Left ventricle myocardium inferior (tissue), 1 donor: ENCODE results near the gene KCND2. TPM values are rescaled to one million over a fixed set of nuclear protein-coding genes. Genes with fewer than 3 reads are reported as not detected.

Source experiments
- DNase-seq: peaks from one replicate; pipeline ENCODE4 v3.0.0-alpha.2; 2020
- H3K27ac ChIP-seq: fragments of 200-600 bp; replicated peaks from 2 replicates; pipeline ENCODE4 v1.8.0; 2021
- H3K27me3 ChIP-seq: fragments of 200-600 bp; 2 replicates; pipeline ENCODE4 v1.8.0; 2021; ENCODE audit warnings: low read depth
- H3K36me3 ChIP-seq: fragments of 200-600 bp; 2 replicates; pipeline ENCODE4 v1.8.0; 2021
- H3K4me1 ChIP-seq: fragments of 200-600 bp; 2 replicates; pipeline ENCODE4 v1.8.0; 2021
- H3K4me3 ChIP-seq: fragments of 200-600 bp; 2 replicates; pipeline ENCODE4 v1.8.0; 2021; ENCODE audit warnings: mild to moderate bottlenecking, moderate library complexity
- H3K9me3 ChIP-seq: fragments of 200-600 bp; replicated peaks from 2 replicates; pipeline ENCODE4 v1.8.0; 2021
- CTCF ChIP-seq: fragments of 200-600 bp; IDR thresholded peaks from 2 replicates; pipeline ENCODE4 v1.8.0; 2021; ENCODE audit warnings: antibody characterized with exemption, mild to moderate bottlenecking, borderline replicate concordance
- intact Hi-C: fragments of 100-400 bp; cut with micrococcal nuclease; formaldehyde crosslinking; loops from one replicate; pipeline ENCODE4 v1.11.0; 2022
- total RNA-seq: library from RNA; stranded (reverse); fragmentation: NEBNext Ultra II Directional; extraction: Animal tissue kit (Norgen Biotek cat#: 25700); gene quantifications from one replicate; pipeline ENCODE4 v1.2.1, GENCODE V29; 2021
- donor health status: DM: no; HTN: yes; CAD: no; lungs with severe emphysema.

KCND2 gene
- total RNA-seq, 1 donor from 2014 or later, result not detected

- Histone ChIP-seq H3K4me1 (peaks cover 55% of the 10 kb centered on the region), H3K36me3 (peaks cover 11% of the 10 kb centered on the region), H3K9me3 (peaks cover 13% of the 10 kb centered on the region), H3K27ac (no peak overlapping the region), H3K4me3 (no peak overlapping the region), H3K27me3 (no peaks in the 10 kb centered on the region)
- no peak for TF ChIP-seq CTCF
- intact Hi-C loops, result loop anchor here (5.0 kb wide), 1 partner anchor 150 kb away; no protein-coding TSS in a partner anchor
- DNase-seq, result no peak
Measured at GRCh38 chr7:120792861-120793130, 519.8 kb downstream of the KCND2 start.

- H3K9me3 ChIP-seq, result peaks cover 15% of the 10 kb centered on the region
- H3K4me3 ChIP-seq, result no peak overlapping the region
- H3K4me1 ChIP-seq, result peaks cover 55% of the 10 kb centered on the region
- peaks cover 7% of the 10 kb centered on the region for H3K36me3 ChIP-seq
- no peaks in the 10 kb centered on the region for H3K27me3 ChIP-seq
- DNase-seq, result no peak
- TF ChIP-seq CTCF, result no peak
- H3K27ac ChIP-seq, result no peak overlapping the region
- intact Hi-C loops, result loop anchor here (5.0 kb wide), 1 partner anchor 149 kb away; no protein-coding TSS in a partner anchor
Measured at GRCh38 chr7:120793213-120793936, 520.4 kb downstream of the KCND2 start.

- no peak for DNase-seq
- no peaks in the 10 kb centered on the region for H3K27me3 ChIP-seq
- H3K4me3 ChIP-seq, result no peak overlapping the region
- peaks cover 15% of the 10 kb centered on the region for H3K9me3 ChIP-seq
- H3K4me1 ChIP-seq, result peaks cover 55% of the 10 kb centered on the region
- H3K36me3 ChIP-seq, result peaks cover 3% of the 10 kb centered on the region
- intact Hi-C loops, result loop anchor here (5.0 kb wide), 1 partner anchor 148 kb away; no protein-coding TSS in a partner anchor
- TF ChIP-seq CTCF, result no peak
- H3K27ac ChIP-seq, result no peak overlapping the region
Measured at GRCh38 chr7:120794106-120794729, 521.2 kb downstream of the KCND2 start.

- DNase-seq, result no peak
- Histone ChIP-seq H3K4me1 (peaks cover 47% of the 10 kb centered on the region), H3K27ac (peak overlapping the region; percentile 7), H3K27me3 (no peaks in the 10 kb centered on the region), H3K9me3 (peaks cover 15% of the 10 kb centered on the region), H3K4me3 (no peak overlapping the region), H3K36me3 (no peaks in the 10 kb centered on the region)
- intact Hi-C loops, result no loop called here
- TF ChIP-seq CTCF, result no peak
Measured at GRCh38 chr7:120797026-120797645, 524.2 kb downstream of the KCND2 start.

GRCh38 chr7:120799147-120799546 is 526.2 kb downstream of the KCND2 start:
- intact Hi-C loops, result no loop called here
- H3K9me3 ChIP-seq, result peaks cover 15% of the 10 kb centered on the region
- no peak for TF ChIP-seq CTCF

More at GRCh38 chr7:120799147-120799546, 526.2 kb downstream of the KCND2 start:
- no peaks in the 10 kb centered on the region for H3K36me3 ChIP-seq
- no peak for DNase-seq
- H3K4me3 ChIP-seq, result no peak overlapping the region
- peaks cover 42% of the 10 kb centered on the region for H3K4me1 ChIP-seq
- no peak overlapping the region for H3K27ac ChIP-seq
- H3K27me3 ChIP-seq, result no peaks in the 10 kb centered on the region
